ENCODE data around the gene CCNE1.
A peak's percentile ranks its signal among the peaks of the same experiment; 100 is the strongest.

Gene CCNE1

GRCh38 chr19:29851769-29852521, 40.2 kb downstream of the CCNE1 start:
- ChIA-PET POLR2A (no interaction called here), CTCF (interaction anchor here (0.6 to 1.3 kb wide), 6 partner anchors 14 to 1246 kb away, joined by 3 to 4 read pairs (median 3); no protein-coding TSS in a partner anchor)
- H3K9me3 ChIP-seq (ENCODE audit: control insufficient read depth, insufficient read depth, low read depth, low read length): no peaks in the 10 kb centered on the region; the same call in 1 of the 2 replicates
- peaks cover 5% of the 10 kb centered on the region; the same call in 1 of the 2 replicates for H3K4me1 ChIP-seq (ENCODE audit: control insufficient read depth, insufficient read depth, low read length)
- no peaks in the 10 kb centered on the region for H3K36me3 ChIP-seq (ENCODE audit: control insufficient read depth in 2 of 2, insufficient read depth in 1 of 2, low read length in 2 of 2)
- no peak overlapping the region for H3K27ac ChIP-seq (ENCODE audit: extremely low read depth, low read depth, low read length)
- no peak overlapping the region for H3K4me3 ChIP-seq (ENCODE audit: low read depth, low read length)
- peak; percentile 88 for TF ChIP-seq SCRT2 (tag by site-specific recombination; IDR thresholded peaks at IDR 0.05)
- TF ChIP-seq, protein P1, sequence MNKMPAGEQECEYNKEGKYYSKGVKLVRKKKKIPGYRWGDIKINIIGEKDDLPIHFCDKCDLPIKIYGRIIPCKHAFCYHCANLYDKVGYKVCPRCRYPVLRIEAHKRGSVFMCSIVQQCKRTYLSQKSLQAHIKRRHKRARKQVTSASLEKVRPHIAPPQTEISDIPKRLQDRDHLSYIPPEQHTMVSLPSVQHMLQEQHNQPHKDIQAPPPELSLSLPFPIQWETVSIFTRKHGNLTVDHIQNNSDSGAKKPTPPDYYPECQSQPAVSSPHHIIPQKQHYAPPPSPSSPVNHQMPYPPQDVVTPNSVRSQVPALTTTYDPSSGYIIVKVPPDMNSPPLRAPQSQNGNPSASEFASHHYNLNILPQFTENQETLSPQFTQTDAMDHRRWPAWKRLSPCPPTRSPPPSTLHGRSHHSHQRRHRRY (tag by site-specific recombination; IDR thresholded peaks at IDR 0.05): no peak
- TF ChIP-seq SCRT1 (tag by site-specific recombination; IDR thresholded peaks at IDR 0.05; ENCODE audit: borderline replicate concordance): 0 out of 2 replicates have a peak, but pooled peaks have one; percentile 10

GRCh38 chr19:29854033-29854432, 42.2 kb downstream of the CCNE1 start:
- Histone ChIP-seq H3K27ac (ENCODE audit: extremely low read depth, low read depth, low read length) (no peak overlapping the region), H3K9me3 (ENCODE audit: control insufficient read depth, insufficient read depth, low read depth, low read length) (no peaks in the 10 kb centered on the region; the same call in 1 of the 2 replicates), H3K36me3 (ENCODE audit: control insufficient read depth in 2 of 2, insufficient read depth in 1 of 2, low read length in 2 of 2) (no peaks in the 10 kb centered on the region), H3K4me3 (ENCODE audit: low read depth, low read length) (no peak overlapping the region), H3K4me1 (ENCODE audit: control insufficient read depth, insufficient read depth, low read length) (peaks cover 10% of the 10 kb centered on the region)
- ChIA-PET POLR2A (interaction anchor here (0.8 kb wide), 1 partner anchor 9 kb away, joined by 9 read pairs; no protein-coding TSS in a partner anchor), CTCF (interaction anchor here (0.6 to 5.9 kb wide), 4 partner anchors 20 to 796 kb away, joined by 3 to 177 read pairs (median 5); no protein-coding TSS in a partner anchor)
- no peak for TF ChIP-seq ZNF26 (tag by site-specific recombination; IDR thresholded peaks at IDR 0.05)
- no peak for TF ChIP-seq ZNF449 (tag by site-specific recombination; IDR thresholded peaks at IDR 0.05)
- no peak for TF ChIP-seq ZNF2 (tag by site-specific recombination; IDR thresholded peaks at IDR 0.05)
- TF ChIP-seq OVOL3 (tag by site-specific recombination; IDR thresholded peaks at IDR 0.05): no peak
- no peak for TF ChIP-seq TSHZ1 (tag by site-specific recombination; IDR thresholded peaks at IDR 0.05; ENCODE audit: borderline replicate concordance)
- no peak for TF ChIP-seq ZNF623 (tag by site-specific recombination; IDR thresholded peaks at IDR 0.05)
- no peak for TF ChIP-seq ZNF777 (tag by site-specific recombination; IDR thresholded peaks at IDR 0.05; ENCODE audit: borderline replicate concordance)
- TF ChIP-seq, protein P2, sequence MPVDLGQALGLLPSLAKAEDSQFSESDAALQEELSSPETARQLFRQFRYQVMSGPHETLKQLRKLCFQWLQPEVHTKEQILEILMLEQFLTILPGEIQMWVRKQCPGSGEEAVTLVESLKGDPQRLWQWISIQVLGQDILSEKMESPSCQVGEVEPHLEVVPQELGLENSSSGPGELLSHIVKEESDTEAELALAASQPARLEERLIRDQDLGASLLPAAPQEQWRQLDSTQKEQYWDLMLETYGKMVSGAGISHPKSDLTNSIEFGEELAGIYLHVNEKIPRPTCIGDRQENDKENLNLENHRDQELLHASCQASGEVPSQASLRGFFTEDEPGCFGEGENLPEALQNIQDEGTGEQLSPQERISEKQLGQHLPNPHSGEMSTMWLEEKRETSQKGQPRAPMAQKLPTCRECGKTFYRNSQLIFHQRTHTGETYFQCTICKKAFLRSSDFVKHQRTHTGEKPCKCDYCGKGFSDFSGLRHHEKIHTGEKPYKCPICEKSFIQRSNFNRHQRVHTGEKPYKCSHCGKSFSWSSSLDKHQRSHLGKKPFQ (tag by site-specific recombination; IDR thresholded peaks at IDR 0.05): no peak
- TF ChIP-seq ZBTB26 (tag by site-specific recombination; optimal IDR thresholded peaks at IDR 0.05): no peak
- TF ChIP-seq ZNF473 (tag by site-specific recombination; IDR thresholded peaks at IDR 0.05): no peak
- no peak for TF ChIP-seq YY1 (tag by site-specific recombination; IDR thresholded peaks at IDR 0.05)
- TF ChIP-seq ZNF350 (tag by site-specific recombination; IDR thresholded peaks at IDR 0.05): no peak
- TF ChIP-seq ZNF10 (tag by site-specific recombination; IDR thresholded peaks at IDR 0.05): no peak
- no peak for TF ChIP-seq ZNF426 (tag by site-specific recombination; IDR thresholded peaks at IDR 0.05)
- no peak for TF ChIP-seq PBX3 (CRISPR knock-in tag; IDR thresholded peaks at IDR 0.05)

All from HEK293 (cell line).